Hematopoietic multipotent progenitor cell treated with erythropoietin and hydrocortisone succinate and interleukin-3 and kit ligand, for 15 days (in vitro differentiated cells): ENCODE measurements around the gene MTHFSD.

Experiments used
- DNase-seq: peaks from one replicate; pipeline ENCODE4 v3.0.0-alpha.2; 2015; ENCODE audit warnings: low spot score

Gene MTHFSD

GRCh38 chr16:86570558-86571529 lies 15.8 kb upstream of the MTHFSD start:
- no peak for DNase-seq

- DNase-seq, result no peak
Measured at GRCh38 chr16:86569701-86570447, 14.8 kb upstream of the MTHFSD start.

GRCh38 chr16:86568677-86569623 lies 13.9 kb upstream of the MTHFSD start:
- DNase-seq, result no peak

DNA sequence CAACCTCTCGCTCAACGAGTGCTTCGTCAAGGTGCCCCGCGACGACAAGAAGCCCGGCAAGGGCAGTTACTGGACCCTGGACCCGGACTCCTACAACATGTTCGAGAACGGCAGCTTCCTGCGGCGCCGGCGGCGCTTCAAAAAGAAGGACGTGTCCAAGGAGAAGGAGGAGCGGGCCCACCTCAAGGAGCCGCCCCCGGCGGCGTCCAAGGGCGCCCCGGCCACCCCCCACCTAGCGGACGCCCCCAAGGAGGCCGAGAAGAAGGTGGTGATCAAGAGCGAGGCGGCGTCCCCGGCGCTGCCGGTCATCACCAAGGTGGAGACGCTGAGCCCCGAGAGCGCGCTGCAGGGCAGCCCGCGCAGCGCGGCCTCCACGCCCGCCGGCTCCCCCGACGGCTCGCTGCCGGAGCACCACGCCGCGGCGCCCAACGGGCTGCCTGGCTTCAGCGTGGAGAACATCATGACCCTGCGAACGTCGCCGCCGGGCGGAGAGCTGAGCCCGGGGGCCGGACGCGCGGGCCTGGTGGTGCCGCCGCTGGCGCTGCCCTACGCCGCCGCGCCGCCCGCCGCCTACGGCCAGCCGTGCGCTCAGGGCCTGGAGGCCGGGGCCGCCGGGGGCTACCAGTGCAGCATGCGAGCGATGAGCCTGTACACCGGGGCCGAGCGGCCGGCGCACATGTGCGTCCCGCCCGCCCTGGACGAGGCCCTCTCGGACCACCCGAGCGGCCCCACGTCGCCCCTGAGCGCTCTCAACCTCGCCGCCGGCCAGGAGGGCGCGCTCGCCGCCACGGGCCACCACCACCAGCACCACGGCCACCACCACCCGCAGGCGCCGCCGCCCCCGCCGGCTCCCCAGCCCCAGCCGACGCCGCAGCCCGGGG lies 12.9 kb upstream of the MTHFSD start:
- no peak for DNase-seq

DNA sequence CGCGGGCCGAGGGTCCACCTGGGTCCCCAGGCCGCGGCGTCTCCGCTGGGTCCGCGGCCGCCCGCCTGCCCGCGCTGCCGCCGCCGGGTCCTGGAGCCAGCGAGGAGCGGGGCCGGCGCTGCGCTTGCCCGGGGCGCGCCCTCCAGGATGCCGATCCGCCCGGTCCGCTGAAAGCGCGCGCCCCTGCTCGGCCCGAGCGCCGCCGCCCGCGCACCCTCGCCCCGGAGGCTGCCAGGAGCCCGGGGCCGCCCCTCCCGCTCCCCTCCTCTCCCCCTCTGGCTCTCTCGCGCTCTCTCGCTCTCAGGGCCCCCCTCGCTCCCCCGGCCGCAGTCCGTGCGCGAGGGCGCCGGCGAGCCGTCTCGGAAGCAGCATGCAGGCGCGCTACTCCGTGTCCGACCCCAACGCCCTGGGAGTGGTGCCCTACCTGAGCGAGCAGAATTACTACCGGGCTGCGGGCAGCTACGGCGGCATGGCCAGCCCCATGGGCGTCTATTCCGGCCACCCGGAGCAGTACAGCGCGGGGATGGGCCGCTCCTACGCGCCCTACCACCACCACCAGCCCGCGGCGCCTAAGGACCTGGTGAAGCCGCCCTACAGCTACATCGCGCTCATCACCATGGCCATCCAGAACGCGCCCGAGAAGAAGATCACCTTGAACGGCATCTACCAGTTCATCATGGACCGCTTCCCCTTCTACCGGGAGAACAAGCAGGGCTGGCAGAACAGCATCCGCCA lies 12.1 kb upstream of the MTHFSD start:
- no peak for DNase-seq

GRCh38 chr16:86566601-86566965 lies 11.5 kb upstream of the MTHFSD start, which contains the start of gene FOXC2:
FOXC2 (plus strand) TSS chr16:86566829; CDS start chr16:86567336, 507 bp downstream.
- DNase-seq, result peak; percentile 9

DNA sequence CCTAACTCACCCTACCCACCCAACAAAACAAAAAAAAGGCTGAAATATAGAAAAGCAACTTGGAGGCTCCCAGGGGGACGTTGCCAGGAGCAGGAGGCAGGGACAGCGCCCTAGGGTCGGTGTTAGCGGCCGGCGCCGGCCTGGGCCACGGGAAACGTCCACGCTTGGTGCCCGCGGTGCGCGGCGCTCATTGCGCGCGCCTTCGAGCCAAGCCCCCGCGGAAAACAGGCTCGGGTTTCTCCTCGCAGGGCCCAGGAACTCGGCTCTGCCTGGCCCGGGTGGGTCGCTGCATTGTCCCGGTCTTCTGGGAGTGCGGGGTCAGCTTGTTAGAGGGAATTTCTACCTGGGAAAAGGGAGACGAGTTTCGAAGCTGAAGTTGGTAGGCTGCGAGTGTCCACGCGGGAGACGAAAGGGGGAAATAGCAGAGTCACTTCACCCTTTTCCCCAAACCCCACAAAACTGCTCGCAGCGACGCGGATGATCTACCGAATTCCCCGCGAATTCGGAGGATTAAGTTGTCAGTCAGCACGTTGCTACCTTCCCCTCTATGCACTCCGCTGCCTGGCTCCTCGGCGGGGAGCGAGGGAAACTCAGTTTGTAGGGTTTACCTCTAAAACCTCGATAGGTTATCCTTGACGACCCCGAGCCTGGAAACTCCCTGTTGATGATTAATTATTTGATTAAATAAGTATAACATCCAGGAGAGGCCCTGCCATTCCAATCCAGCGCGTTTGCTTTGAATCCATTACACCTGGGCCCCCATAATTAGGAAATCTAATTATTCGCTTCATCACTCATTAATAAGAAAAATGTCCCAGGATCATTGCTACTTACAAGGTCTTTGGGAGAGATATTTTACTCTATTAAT lies 10.8 kb upstream of the MTHFSD start:
- no peak for DNase-seq

DNA sequence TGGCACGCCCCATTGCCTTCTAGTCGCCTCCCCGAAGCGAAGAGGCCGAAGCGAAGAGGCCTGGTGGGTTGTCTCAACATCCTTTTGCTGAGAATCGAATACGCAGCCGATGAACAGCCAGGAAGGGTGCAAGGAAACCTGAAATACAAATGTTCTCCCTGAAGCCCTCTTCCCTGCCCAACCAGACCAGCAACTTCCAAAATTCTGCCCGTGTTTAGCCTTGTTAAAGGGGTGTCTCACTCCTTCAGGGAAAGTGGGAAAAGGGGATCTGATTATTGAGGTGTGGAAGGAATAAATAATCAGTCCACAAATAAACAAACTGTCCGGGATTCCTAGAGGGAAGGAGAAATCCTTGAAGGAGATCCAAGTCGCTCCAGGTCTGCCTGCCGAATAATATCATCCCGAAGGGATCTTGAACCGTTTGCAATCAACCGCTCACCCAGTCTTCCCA lies 10.2 kb upstream of the MTHFSD start:
- DNase-seq, result no peak

DNA sequence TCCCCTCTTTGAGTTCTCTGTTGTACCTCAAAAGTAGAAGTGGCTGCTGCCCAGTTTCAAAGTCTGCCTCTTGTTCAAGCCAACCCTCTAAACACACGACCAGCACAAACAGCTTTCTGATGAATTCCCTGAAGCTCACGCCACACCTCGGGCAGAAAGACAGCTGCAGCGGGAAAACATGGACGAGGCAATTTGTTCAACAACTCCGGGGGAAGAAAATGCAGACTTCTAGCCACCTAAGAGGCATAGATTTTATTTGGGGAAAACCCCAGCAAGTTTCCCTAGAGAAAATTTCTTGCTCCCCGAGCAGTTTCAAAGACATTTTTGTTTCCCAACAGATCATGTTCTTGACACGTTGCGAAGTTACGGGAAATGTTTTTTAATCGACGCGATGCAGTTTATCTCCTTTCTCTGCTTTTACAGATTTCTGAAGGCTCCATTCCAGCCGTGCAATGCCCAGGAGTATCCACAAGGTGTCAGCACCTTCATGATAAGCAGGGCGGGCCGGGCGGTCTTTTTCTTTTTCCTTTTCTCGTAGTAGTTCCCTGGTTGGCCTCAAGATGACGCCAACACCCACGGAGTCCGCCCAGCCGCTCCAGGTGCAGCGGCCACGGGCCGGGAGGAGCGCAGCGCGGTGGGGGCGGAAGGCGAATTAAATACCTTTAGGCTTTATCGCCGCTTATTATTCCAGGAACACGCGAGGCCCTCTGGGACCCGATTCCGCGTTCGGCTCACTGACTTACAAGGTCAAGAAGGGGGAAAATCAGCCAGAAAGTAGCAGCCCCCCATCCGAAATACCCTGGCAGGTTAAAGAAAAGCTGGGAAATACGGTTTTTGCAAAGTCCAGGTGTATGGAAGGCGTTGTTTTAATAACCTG lies 8.7 kb upstream of the MTHFSD start:
- peak; percentile 81 for DNase-seq

GRCh38 chr16:86562356-86562755 lies 7.3 kb upstream of the MTHFSD start:
- DNase-seq, result no peak

- no peak for DNase-seq
Measured at GRCh38 chr16:86559802-86560305, 4.8 kb upstream of the MTHFSD start.

DNA sequence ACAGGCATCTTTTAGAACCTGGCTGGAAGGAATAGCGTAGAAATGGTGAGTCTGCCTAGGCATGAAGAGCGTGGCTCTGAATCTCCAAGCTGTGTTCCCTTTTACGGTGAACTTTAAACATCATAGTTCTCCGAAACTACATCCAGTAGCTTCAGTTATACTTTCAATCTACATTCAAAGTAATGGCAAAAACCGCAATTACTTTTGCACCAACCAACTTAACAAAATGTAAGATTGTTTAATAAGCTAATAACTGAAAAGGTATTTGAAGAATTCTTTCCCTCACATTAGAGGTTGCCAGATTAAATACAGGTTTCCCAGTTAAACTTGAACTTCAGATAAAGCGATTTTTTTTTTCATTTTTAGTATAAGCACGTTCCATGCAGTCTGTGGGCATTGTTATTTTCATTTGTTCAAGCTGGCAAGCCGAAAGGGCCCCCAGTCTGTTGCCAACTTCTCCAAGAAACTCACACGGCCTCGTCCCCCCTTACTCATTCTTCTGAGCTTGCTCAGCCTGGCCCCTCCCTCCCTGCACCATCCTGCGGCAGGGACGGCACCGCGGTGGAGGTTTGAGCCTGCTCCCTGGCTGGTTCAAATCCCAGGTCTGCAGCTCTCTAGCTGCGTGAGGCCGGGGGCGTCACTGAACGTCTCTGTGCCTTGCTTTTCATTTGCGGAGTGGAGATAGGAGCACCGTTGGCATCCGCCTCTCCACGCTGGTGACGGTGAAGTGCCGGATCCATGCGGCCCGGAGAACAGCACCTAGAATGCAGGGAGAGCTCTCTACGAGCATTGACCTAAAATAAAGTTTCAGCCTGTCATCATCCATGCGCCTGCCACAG lies 3.5 kb upstream of the MTHFSD start:
- no peak for DNase-seq

- DNase-seq, result no peak
Measured at GRCh38 chr16:86557587-86557986, 2.6 kb upstream of the MTHFSD start.

DNA sequence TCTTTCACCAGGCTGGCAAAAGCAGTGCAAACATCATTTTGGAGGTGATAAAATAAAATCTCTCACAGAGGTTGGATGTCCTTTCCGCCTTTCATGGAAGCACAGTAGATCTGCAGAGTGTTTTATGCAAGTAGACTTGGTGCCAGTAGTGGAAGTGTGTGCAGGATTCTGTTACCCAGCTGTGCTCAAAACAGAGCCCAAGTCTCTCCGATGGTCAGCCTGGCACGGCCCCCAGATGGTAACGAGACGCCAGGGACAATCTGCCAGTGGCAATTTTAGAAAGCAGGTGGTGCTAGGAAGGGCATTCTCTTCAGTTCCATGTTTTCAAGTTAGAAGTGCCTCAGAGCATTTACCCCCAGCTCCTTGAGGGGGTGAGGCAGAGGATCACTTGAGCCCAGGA lies 1.5 kb upstream of the MTHFSD start:
- no peak for DNase-seq

DNA sequence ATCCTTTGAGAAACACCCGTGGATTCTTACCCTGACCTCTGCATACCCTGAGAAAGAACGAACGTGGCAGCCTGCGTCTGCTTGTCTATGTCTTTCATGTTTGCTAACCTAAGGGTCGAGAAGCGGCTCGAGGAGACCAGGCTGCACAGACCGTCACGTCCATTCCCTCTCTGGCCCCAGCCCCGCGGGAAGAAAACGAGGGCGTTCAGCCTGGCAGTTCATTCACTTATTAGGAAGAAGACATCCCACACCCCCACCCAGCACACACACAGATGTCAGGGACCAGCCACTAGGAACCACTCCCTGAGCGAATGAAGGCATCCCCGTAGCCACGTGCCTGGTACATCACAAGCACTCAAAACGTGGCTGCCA lies 655 bp upstream of the MTHFSD start:
- no peak for DNase-seq

DNA sequence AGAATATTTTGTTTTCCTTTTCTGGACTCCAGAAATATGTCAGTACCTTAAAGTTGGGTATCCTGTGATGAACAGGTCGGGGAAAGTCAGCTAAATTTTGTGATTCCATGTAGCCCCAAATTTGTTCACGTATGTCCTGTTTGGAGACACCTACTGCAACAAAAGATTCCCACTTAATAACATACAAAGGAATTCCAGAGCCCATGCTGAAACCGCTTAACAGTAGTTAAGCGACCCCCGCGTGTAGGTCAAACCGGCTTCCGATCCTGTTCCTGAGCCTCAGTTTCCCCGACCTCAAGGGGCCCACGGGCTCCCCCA lies 477 bp downstream of the MTHFSD start:
- DNase-seq, result peak; percentile 7

- no peak for DNase-seq
Measured at GRCh38 chr16:86553356-86553755, 1.7 kb downstream of the MTHFSD start.
